ELF-1 (cell line): Measurements from ENCODE around the gene VPS52.
"Not testable (repeated sequence)": the region's sequence is repeated elsewhere in the genome, so short reads cannot be mapped to it uniquely, and the experiment has no call there.

Experiments
- DNase-seq: peaks from one replicate; pipeline ENCODE4 v3.0.0-alpha.2; 2016; ENCODE audit warnings: low read depth, low spot score

VPS52 gene

GRCh38 chr6:33305052-33305451, 33.4 kb upstream of the VPS52 start:
- DNase-seq, result no peak

GRCh38 chr6:33304216-33304615, 32.5 kb upstream of the VPS52 start:
- no peak for DNase-seq

- no peak for DNase-seq
Observed at GRCh38 chr6:33301877-33302276, 30.2 kb upstream of the VPS52 start.

- peak; percentile 94 for DNase-seq
Observed at GRCh38 chr6:33299237-33299944, 27.7 kb upstream of the VPS52 start.

GRCh38 chr6:33298773-33299236, 27.1 kb upstream of the VPS52 start, which contains the start of gene RGL2:
Gene RGL2 (minus strand): TSS chr6:33298942. CDS start chr6:33298610, 332 bp downstream.
- DNase-seq, result no peak

- DNase-seq, result peak; percentile 79
Observed at GRCh38 chr6:33297956-33298772, 26.5 kb upstream of the VPS52 start.

GRCh38 chr6:33297406-33297955, 25.8 kb upstream of the VPS52 start:
- DNase-seq, result peak; percentile 89

- no peak for DNase-seq
Observed at GRCh38 chr6:33296797-33297405, 25.2 kb upstream of the VPS52 start.

- no peak for DNase-seq
Observed at GRCh38 chr6:33295621-33296369, 24.1 kb upstream of the VPS52 start.

GRCh38 chr6:33294086-33294823, 22.6 kb upstream of the VPS52 start:
- no peak for DNase-seq

GRCh38 chr6:33292996-33293682, 21.5 kb upstream of the VPS52 start:
- DNase-seq, result no peak

GRCh38 chr6:33290459-33290858, 18.8 kb upstream of the VPS52 start:
- DNase-seq, result no peak

- DNase-seq, result no peak
Observed at GRCh38 chr6:33289784-33290315, 18.2 kb upstream of the VPS52 start.

- DNase-seq, result peak; percentile 91
Observed at GRCh38 chr6:33288921-33289783, 17.5 kb upstream of the VPS52 start, which contains the start of the genes PFDN6 and WDR46. Gene PFDN6 (plus strand): TSS chr6:33289601. CDS start chr6:33289857, 256 bp downstream. Gene WDR46 (minus strand): TSS chr6:33289239. CDS start chr6:33289170, 69 bp downstream.

- no peak for DNase-seq
Observed at GRCh38 chr6:33288141-33288920, 16.7 kb upstream of the VPS52 start.

- DNase-seq, result no peak
Observed at GRCh38 chr6:33286946-33287914, 15.6 kb upstream of the VPS52 start.

GRCh38 chr6:33285214-33285613, 13.5 kb upstream of the VPS52 start:
- DNase-seq, result not testable (repeated sequence)
